Measurements from ENCODE around the gene LIPF. TPM values are rescaled to one million over a fixed set of nuclear protein-coding genes. Genes with fewer than 3 reads are reported as not detected.

LIPF gene
- total RNA-seq, 1 experiment from 2014 or later: not detected

GRCh38 chr10:88689366-88689765, 25.1 kb downstream of the LIPF start:
- Histone ChIP-seq H2AFZ (ENCODE audit: low read depth, low read length, poor library complexity, severe bottlenecking) (no peak overlapping the region), H3K4me3 (replicated peaks in 1 of 2; ENCODE audit: low read depth in 1 of 2, low read length in 2 of 2) (no peak overlapping the region), H3K27me3 (ENCODE audit: insufficient read depth, low read length) (no peaks in the 10 kb centered on the region), H3K79me2 (ENCODE audit: insufficient read depth, low read length) (no peaks in the 10 kb centered on the region), H3K4me2 (ENCODE audit: low read length) (no peak overlapping the region), H3K9ac (ENCODE audit: low read length) (no peak overlapping the region), H3K9me3 (ENCODE audit: control insufficient read depth in 1 of 2, insufficient read depth in 1 of 2, low read depth in 1 of 2, low read length in 2 of 2) (no peaks in the 10 kb centered on the region), H3K27ac (ENCODE audit: low read depth, low read length) (no peak overlapping the region), H4K20me1 (ENCODE audit: insufficient read depth) (no peaks in the 10 kb centered on the region), H3K9me2 (ENCODE audit: insufficient read depth) (no peaks in the 10 kb centered on the region), H3K36me3 (ENCODE audit: control insufficient read depth in 1 of 2, insufficient read depth in 2 of 2, low read length in 2 of 2) (no peaks in the 10 kb centered on the region), H3K4me1 (ENCODE audit: control insufficient read depth in 1 of 2, insufficient read depth in 2 of 2, low read length in 2 of 2) (no peaks in the 10 kb centered on the region; a peak in 1 of 4 replicates)
- ChIA-PET RAD21 (ENCODE audit: low non-redundant PET in 1 of 2, low total read pairs in 2 of 2, uncharacterized antibody in 2 of 2, unreplicated experiment in 2 of 2) (no interaction called here), POLR2A (no interaction called here), CTCF (interaction anchor here (1.6 kb wide), 1 partner anchor 39 kb away, joined by 5 read pairs; no protein-coding TSS in a partner anchor)
- TF ChIP-seq MAX (IDR thresholded peaks at IDR 0.05) (no peak), SP1 (IDR thresholded peaks at IDR 0.05; ENCODE audit: low read depth) (no peak), POLR2AphosphoS5 (IDR thresholded peaks at IDR 0.05; ENCODE audit: low read depth, low read length) (no peak), CBX3 (IDR thresholded peaks at IDR 0.05; ENCODE audit: low read depth) (no peak), EZH2 (IDR thresholded peaks at IDR 0.05) (no peak)
- TF ChIP-seq, protein P1, sequence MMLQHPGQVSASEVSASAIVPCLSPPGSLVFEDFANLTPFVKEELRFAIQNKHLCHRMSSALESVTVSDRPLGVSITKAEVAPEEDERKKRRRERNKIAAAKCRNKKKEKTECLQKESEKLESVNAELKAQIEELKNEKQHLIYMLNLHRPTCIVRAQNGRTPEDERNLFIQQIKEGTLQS (IDR thresholded peaks at IDR 0.05): no peak
- ATAC-seq: no peak
- no TSS peak for BruUV-seq (replicated peaks)
- no peak for DNase-seq (ENCODE audit: low read depth, low spot score)
- intact Hi-C loops (cut with micrococcal nuclease): loop anchor here (5.0 kb wide), 1 partner anchor 103 kb away; no protein-coding TSS in a partner anchor

DNA sequence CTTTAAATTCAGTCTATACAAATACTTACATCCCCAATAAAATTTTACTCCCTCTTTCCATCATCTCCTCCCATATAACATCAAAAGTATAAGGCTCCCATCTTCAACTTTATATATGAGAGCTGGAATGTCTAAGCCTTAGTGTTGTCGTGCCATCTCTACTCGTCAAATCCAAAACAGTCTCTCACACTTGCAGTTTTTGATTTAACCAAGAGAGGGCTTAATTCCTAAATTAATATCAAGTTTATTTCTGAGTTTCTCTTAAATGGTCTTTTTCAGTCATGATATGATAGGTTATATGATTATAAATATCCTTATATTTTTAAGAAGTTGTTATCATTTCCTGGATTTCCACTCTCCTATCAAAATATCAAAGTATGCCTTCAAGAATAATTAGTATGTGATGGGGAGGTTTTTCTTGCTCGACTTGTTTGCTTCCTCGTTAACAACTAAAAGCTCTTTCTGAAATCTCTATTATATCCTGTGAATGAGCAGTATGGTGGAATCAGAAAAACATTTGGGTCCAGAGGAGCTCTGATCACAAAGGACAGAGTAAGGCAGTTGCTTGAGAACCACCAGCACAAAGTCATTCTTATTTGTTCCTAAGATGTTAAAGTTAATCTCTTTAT, 29.3 kb downstream of the LIPF start:
- ChIA-PET POLR2A (no interaction called here), RAD21 (ENCODE audit: low non-redundant PET in 1 of 2, low total read pairs in 2 of 2, uncharacterized antibody in 2 of 2, unreplicated experiment in 2 of 2) (no interaction called here), CTCF (interaction anchor here (0.7 to 2.1 kb wide), 8 partner anchors 14 to 294 kb away, joined by 3 to 6 read pairs (median 3); no protein-coding TSS in a partner anchor)
- Histone ChIP-seq H2AFZ (ENCODE audit: low read depth, low read length, poor library complexity, severe bottlenecking) (peak overlapping the region; percentile 97), H3K36me3 (ENCODE audit: control insufficient read depth in 1 of 2, insufficient read depth in 2 of 2, low read length in 2 of 2) (no peaks in the 10 kb centered on the region), H3K4me1 (ENCODE audit: control insufficient read depth in 1 of 2, insufficient read depth in 2 of 2, low read length in 2 of 2) (no peaks in the 10 kb centered on the region; a peak in 1 of 4 replicates), H3K9ac (ENCODE audit: low read length) (no peak overlapping the region), H3K9me2 (ENCODE audit: insufficient read depth) (no peaks in the 10 kb centered on the region), H3K27me3 (ENCODE audit: insufficient read depth, low read length) (no peaks in the 10 kb centered on the region), H3K79me2 (ENCODE audit: insufficient read depth, low read length) (no peaks in the 10 kb centered on the region), H4K20me1 (ENCODE audit: insufficient read depth) (no peaks in the 10 kb centered on the region), H3K4me3 (replicated peaks in 1 of 2; ENCODE audit: low read depth in 1 of 2, low read length in 2 of 2) (no peak overlapping the region), H3K9me3 (ENCODE audit: control insufficient read depth in 1 of 2, insufficient read depth in 1 of 2, low read depth in 1 of 2, low read length in 2 of 2) (no peaks in the 10 kb centered on the region), H3K27ac (ENCODE audit: low read depth, low read length) (no peak overlapping the region), H3K4me2 (ENCODE audit: low read length) (peak overlapping the region; percentile 18; the same call in 1 of the 2 replicates)
- BruUV-seq (replicated peaks): no TSS peak
- intact Hi-C loops (cut with micrococcal nuclease): no loop called here
- peak; percentile 67; the same call in 1 of the 2 replicates for ATAC-seq
- no peak for TF ChIP-seq EZH2 (IDR thresholded peaks at IDR 0.05)
- TF ChIP-seq TCF7L2 (IDR thresholded peaks at IDR 0.05; ENCODE audit: borderline replicate concordance, extremely low read depth, insufficient read depth, insufficient read length): no peak
- TF ChIP-seq, protein P2, sequence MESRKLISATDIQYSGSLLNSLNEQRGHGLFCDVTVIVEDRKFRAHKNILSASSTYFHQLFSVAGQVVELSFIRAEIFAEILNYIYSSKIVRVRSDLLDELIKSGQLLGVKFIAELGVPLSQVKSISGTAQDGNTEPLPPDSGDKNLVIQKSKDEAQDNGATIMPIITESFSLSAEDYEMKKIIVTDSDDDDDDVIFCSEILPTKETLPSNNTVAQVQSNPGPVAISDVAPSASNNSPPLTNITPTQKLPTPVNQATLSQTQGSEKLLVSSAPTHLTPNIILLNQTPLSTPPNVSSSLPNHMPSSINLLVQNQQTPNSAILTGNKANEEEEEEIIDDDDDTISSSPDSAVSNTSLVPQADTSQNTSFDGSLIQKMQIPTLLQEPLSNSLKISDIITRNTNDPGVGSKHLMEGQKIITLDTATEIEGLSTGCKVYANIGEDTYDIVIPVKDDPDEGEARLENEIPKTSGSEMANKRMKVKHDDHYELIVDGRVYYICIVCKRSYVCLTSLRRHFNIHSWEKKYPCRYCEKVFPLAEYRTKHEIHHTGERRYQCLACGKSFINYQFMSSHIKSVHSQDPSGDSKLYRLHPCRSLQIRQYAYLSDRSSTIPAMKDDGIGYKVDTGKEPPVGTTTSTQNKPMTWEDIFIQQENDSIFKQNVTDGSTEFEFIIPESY (IDR thresholded peaks at IDR 0.05; ENCODE audit: extremely low read depth, insufficient replicate concordance, low read length): no peak
- TF ChIP-seq POLR2A (IDR thresholded peaks at IDR 0.05; ENCODE audit: borderline replicate concordance, extremely low read depth, insufficient read depth, insufficient read length): no peak
- TF ChIP-seq ELF1 (IDR thresholded peaks at IDR 0.05; ENCODE audit: borderline replicate concordance, low read depth): no peak
- TF ChIP-seq FOSL1 (IDR thresholded peaks at IDR 0.05; ENCODE audit: low read depth): no peak
- TF ChIP-seq MAX (IDR thresholded peaks at IDR 0.05): no peak
- TF ChIP-seq, protein P3, sequence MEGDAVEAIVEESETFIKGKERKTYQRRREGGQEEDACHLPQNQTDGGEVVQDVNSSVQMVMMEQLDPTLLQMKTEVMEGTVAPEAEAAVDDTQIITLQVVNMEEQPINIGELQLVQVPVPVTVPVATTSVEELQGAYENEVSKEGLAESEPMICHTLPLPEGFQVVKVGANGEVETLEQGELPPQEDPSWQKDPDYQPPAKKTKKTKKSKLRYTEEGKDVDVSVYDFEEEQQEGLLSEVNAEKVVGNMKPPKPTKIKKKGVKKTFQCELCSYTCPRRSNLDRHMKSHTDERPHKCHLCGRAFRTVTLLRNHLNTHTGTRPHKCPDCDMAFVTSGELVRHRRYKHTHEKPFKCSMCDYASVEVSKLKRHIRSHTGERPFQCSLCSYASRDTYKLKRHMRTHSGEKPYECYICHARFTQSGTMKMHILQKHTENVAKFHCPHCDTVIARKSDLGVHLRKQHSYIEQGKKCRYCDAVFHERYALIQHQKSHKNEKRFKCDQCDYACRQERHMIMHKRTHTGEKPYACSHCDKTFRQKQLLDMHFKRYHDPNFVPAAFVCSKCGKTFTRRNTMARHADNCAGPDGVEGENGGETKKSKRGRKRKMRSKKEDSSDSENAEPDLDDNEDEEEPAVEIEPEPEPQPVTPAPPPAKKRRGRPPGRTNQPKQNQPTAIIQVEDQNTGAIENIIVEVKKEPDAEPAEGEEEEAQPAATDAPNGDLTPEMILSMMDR (IDR thresholded peaks at IDR 0.05 in 2 of 3, conservative IDR thresholded peaks at IDR 0.05 in 1 of 3; ENCODE audit: borderline replicate concordance in 1 of 3, insufficient read depth in 1 of 3, low read depth in 2 of 3, low read length in 2 of 3): peak; percentile 15 to 47 (median 41); a peak in 3 of 6 replicates
- no peak for TF ChIP-seq ZFX (IDR thresholded peaks at IDR 0.05)
- no peak for TF ChIP-seq CEBPB (IDR thresholded peaks at IDR 0.05; ENCODE audit: low read depth)
- peak; percentile 47 for TF ChIP-seq RAD21 (IDR thresholded peaks at IDR 0.05; ENCODE audit: low read depth)
- no peak for DNase-seq (ENCODE audit: low read depth, low spot score)

Data from HCT116 (cell line).